ENCODE measurements around the gene IFIT1B. TPM values are rescaled to one million over a fixed set of nuclear protein-coding genes. Genes with fewer than 3 reads are reported as not detected.
"Not testable (repeated sequence)": the region's sequence is repeated elsewhere in the genome, so short reads cannot be mapped to it uniquely, and the experiment has no call there.

Gene IFIT1B
- total and polyA plus RNA-seq, 10 of the 15 experiments (the other 5 are each of a cell fraction or from before 2014, with no cell fraction given): 0.04 TPM; not detected in 9

DNA sequence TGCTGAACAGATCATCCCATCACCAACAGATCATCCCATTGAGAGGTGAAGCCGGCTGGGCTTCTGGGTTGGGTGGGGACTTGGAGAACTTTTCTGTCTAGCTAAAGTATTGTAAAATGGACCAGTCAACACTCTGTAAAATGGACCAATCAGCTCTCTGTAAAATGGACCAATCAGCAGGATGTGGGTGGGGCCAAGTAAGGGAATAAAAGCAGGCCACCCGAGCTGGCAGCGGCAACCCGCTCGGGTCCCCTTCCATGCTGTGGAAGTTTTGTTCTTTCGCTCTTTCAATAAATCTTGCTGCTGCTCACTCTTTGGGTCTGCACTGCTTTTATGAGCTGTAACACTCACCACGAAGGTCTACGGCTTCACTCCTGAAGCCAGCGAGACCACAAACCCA, 28.3 kb downstream of the IFIT1B start:
- CTCF ChIA-PET; H3K27ac ChIP-seq (ENCODE audit: control insufficient read depth, insufficient read depth); H3K27me3 ChIP-seq (replicated peaks in 1 of 2; ENCODE audit: control insufficient read depth in 2 of 2, insufficient read depth in 2 of 2, low read length in 1 of 2); SMC1A ChIA-PET (ENCODE audit: uncharacterized antibody, unreplicated experiment); H3K4me1 ChIP-seq (ENCODE audit: control insufficient read depth, insufficient read depth, low read length); ATAC-seq; H3K79me2 ChIP-seq (ENCODE audit: control insufficient read depth, insufficient read depth, low read length); DNase-seq (ENCODE audit: low read depth, low spot score); RAD21 ChIA-PET (ENCODE audit: unreplicated experiment); H2AFZ ChIP-seq (ENCODE audit: control insufficient read depth, low read depth, low read length); BruUV-seq (replicated peaks); intact Hi-C loops (cut with micrococcal nuclease; ENCODE audit: unreplicated experiment); H3K9me3 ChIP-seq (replicated peaks; ENCODE audit: control insufficient read depth, insufficient read depth, low read length); H3K9ac ChIP-seq (ENCODE audit: control insufficient read depth, insufficient read depth, low read length); H4K20me1 ChIP-seq (ENCODE audit: control insufficient read depth, insufficient read depth); H3K4me2 ChIP-seq (ENCODE audit: control insufficient read depth, insufficient read depth); POLR2A ChIA-PET; in situ Hi-C loops (cut with MboI); FAIRE-seq; H3K4me3 ChIP-seq: not testable (repeated sequence)
- 100% methylated on average over 9 of the region's 9 CpGs for WGBS (ENCODE audit: insufficient coverage, insufficient replicate concordance, low lambda C conversion rate, missing lambda C conversion rate)
- peaks cover 0 to 15% of the 10 kb centered on the region in 2 experiments; a peak in 2 of 4 replicates for H3K36me3 ChIP-seq (ENCODE audit: control insufficient read depth in 2 of 2, insufficient read depth in 2 of 2, low read length in 1 of 2)
- TF ChIP-seq NFYB (IDR thresholded peaks at IDR 0.05; ENCODE audit: insufficient read depth, low read depth, low read length): peak; percentile 63

DNA sequence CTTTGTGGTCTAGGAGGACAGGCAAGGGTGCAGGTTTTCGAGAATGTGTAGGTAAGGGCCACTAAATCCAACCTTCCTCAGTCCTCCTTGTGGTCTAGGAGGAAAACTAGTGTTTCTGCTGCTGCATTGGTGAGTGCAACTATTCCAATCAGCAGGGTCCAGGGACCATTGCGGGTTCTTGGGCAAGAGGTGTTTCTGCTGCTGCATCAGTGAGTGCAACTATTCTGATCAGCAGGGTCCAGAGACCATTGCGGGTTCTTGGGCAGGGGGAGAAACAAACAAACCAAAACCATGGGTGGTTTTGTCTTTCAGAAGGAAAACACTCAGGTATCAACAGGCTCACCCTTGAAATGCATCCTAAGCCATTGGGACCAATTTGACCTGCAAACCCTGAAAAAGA, 29.9 kb downstream of the IFIT1B start:
- H4K20me1 ChIP-seq (ENCODE audit: control insufficient read depth, insufficient read depth); H3K9ac ChIP-seq (ENCODE audit: control insufficient read depth, insufficient read depth, low read length); H3K27ac ChIP-seq (ENCODE audit: control insufficient read depth, insufficient read depth); H2AFZ ChIP-seq (ENCODE audit: control insufficient read depth, low read depth, low read length); POLR2A ChIA-PET; H3K79me2 ChIP-seq (ENCODE audit: control insufficient read depth, insufficient read depth, low read length); BruUV-seq (replicated peaks); DNase-seq (ENCODE audit: low read depth, low spot score); ATAC-seq; FAIRE-seq; H3K4me3 ChIP-seq; H3K4me2 ChIP-seq (ENCODE audit: control insufficient read depth, insufficient read depth); SMC1A ChIA-PET (ENCODE audit: uncharacterized antibody, unreplicated experiment); intact Hi-C loops (cut with micrococcal nuclease; ENCODE audit: unreplicated experiment); H3K36me3 ChIP-seq (ENCODE audit: control insufficient read depth in 2 of 2, insufficient read depth in 2 of 2, low read length in 1 of 2); in situ Hi-C loops (cut with MboI); H3K9me3 ChIP-seq (replicated peaks; ENCODE audit: control insufficient read depth, insufficient read depth, low read length); H3K27me3 ChIP-seq (replicated peaks in 1 of 2; ENCODE audit: control insufficient read depth in 2 of 2, insufficient read depth in 2 of 2, low read length in 1 of 2); RAD21 ChIA-PET (ENCODE audit: unreplicated experiment); H3K4me1 ChIP-seq (ENCODE audit: control insufficient read depth, insufficient read depth, low read length): not testable (repeated sequence)
- CTCF ChIA-PET: interaction anchor here (0.6 kb wide), 1 partner anchor 28 kb away, joined by 4 read pairs; no protein-coding TSS in a partner anchor
- WGBS (ENCODE audit: insufficient coverage, insufficient replicate concordance, low lambda C conversion rate, missing lambda C conversion rate): 82% methylated on average over 3 of the region's 3 CpGs

DNA sequence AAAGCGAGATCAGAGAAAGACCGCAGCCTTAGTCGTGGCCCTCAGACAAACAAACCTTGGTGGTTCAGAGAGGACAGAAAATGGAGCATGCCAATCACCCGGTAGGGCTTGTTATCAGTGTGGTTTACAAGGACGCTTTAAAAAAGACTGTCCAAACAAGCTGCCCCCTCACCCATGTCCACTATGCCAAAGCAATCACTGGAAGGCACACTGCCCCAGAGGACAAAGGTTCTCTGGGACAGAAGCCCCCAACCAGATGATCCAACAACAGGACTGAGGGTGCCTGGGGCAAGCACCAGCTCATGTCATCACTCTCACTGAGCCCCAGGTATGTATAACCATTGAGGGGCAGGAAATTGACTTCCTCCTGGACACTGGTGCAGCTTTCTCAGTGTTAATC, 31.4 kb downstream of the IFIT1B start:
- H3K4me1 ChIP-seq (ENCODE audit: control insufficient read depth, insufficient read depth, low read length); H3K4me3 ChIP-seq; H3K9me3 ChIP-seq (replicated peaks; ENCODE audit: control insufficient read depth, insufficient read depth, low read length); H3K36me3 ChIP-seq (ENCODE audit: control insufficient read depth in 2 of 2, insufficient read depth in 2 of 2, low read length in 1 of 2); H3K27me3 ChIP-seq (replicated peaks in 1 of 2; ENCODE audit: control insufficient read depth in 2 of 2, insufficient read depth in 2 of 2, low read length in 1 of 2); H3K4me2 ChIP-seq (ENCODE audit: control insufficient read depth, insufficient read depth); H3K79me2 ChIP-seq (ENCODE audit: control insufficient read depth, insufficient read depth, low read length); DNase-seq (ENCODE audit: low read depth, low spot score); FAIRE-seq; RAD21 ChIA-PET (ENCODE audit: unreplicated experiment); in situ Hi-C loops (cut with MboI); H3K27ac ChIP-seq (ENCODE audit: control insufficient read depth, insufficient read depth); BruUV-seq (replicated peaks); intact Hi-C loops (cut with micrococcal nuclease; ENCODE audit: unreplicated experiment); H2AFZ ChIP-seq (ENCODE audit: control insufficient read depth, low read depth, low read length); H4K20me1 ChIP-seq (ENCODE audit: control insufficient read depth, insufficient read depth); ATAC-seq; H3K9ac ChIP-seq (ENCODE audit: control insufficient read depth, insufficient read depth, low read length): not testable (repeated sequence)
- 95% methylated on average over 5 of the region's 5 CpGs for WGBS (ENCODE audit: insufficient coverage, insufficient replicate concordance, low lambda C conversion rate, missing lambda C conversion rate)
- ChIA-PET POLR2A (interaction anchor here (0.6 kb wide), 1 partner anchor 17 kb away, joined by 7 read pairs; the partner anchor contains the start of gene IFIT1), SMC1A (ENCODE audit: uncharacterized antibody, unreplicated experiment) (interaction anchor here (1.4 to 1.5 kb wide), 2 partner anchors 10 to 17 kb away, joined by 4 to 6 read pairs; partner anchors contain the start of gene IFIT1), CTCF (interaction anchor here (0.5 to 1.3 kb wide), 2 partner anchors 10 to 147 kb away, joined by 3 read pairs; no protein-coding TSS in a partner anchor)

DNA sequence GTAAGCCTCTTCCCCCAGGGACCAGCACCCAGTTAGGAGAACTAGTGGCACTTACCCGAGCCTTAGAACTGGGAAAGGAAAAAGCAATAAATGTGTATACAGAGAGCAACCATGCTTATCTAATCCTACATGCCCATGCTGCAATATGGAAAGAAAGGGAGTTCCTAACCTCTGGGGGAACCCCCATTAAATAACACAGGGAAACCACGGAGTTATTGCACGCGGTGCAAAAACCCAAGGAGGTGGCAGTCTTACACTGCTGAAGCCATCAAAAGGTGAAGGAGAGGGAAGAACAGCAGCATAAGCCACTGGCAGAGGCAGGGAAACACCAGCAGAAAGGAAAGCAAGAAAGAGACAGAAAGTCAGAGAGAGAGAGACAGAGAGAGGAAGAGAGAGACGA, 32.7 kb downstream of the IFIT1B start:
- CTCF ChIA-PET; FAIRE-seq; H3K9ac ChIP-seq (ENCODE audit: control insufficient read depth, insufficient read depth, low read length); H3K4me1 ChIP-seq (ENCODE audit: control insufficient read depth, insufficient read depth, low read length); H3K9me3 ChIP-seq (replicated peaks; ENCODE audit: control insufficient read depth, insufficient read depth, low read length); H3K4me2 ChIP-seq (ENCODE audit: control insufficient read depth, insufficient read depth); H3K27ac ChIP-seq (ENCODE audit: control insufficient read depth, insufficient read depth); H4K20me1 ChIP-seq (ENCODE audit: control insufficient read depth, insufficient read depth); BruUV-seq (replicated peaks); H3K4me3 ChIP-seq; DNase-seq (ENCODE audit: low read depth, low spot score); H3K36me3 ChIP-seq (ENCODE audit: control insufficient read depth in 2 of 2, insufficient read depth in 2 of 2, low read length in 1 of 2); H3K27me3 ChIP-seq (replicated peaks in 1 of 2; ENCODE audit: control insufficient read depth in 2 of 2, insufficient read depth in 2 of 2, low read length in 1 of 2); H2AFZ ChIP-seq (ENCODE audit: control insufficient read depth, low read depth, low read length); RAD21 ChIA-PET (ENCODE audit: unreplicated experiment); ATAC-seq; in situ Hi-C loops (cut with MboI); POLR2A ChIA-PET: not testable (repeated sequence)
- 32% methylated on average over 5 of the region's 5 CpGs for WGBS (ENCODE audit: insufficient coverage, insufficient replicate concordance, low lambda C conversion rate, missing lambda C conversion rate)
- peaks cover 21% of the 10 kb centered on the region for H3K79me2 ChIP-seq (ENCODE audit: control insufficient read depth, insufficient read depth, low read length)
- SMC1A ChIA-PET (ENCODE audit: uncharacterized antibody, unreplicated experiment): interaction anchor here (1.4 kb wide), 1 partner anchor 11 kb away, joined by 4 read pairs; no protein-coding TSS in a partner anchor
- intact Hi-C loops (cut with micrococcal nuclease; ENCODE audit: unreplicated experiment): loop anchor here (10.0 kb wide), 1 partner anchor 526 kb away; the partner anchor contains the start of gene STAMBPL1
